ENCODE data around the gene GPR27.

DNA sequence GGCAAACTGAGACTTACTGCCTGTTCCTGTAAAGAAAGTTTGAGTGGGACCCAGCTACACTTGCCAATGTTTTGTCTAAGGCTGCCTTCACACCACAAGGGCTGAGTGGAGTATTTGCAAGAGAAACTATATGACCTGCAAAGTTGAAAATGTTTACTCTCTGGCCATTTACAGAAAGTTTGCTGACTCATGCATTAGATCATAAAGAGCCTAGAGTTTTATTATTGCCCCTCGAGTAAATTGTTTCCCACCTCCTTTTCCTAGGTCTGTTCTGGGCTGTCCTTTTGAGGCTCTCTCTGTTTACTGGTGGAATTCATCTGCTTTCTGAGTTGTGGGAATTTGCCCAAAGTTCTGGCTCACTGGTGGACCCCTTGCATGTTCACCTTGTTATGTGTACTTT, 38.0 kb downstream of the GPR27 start:
- TF ChIP-seq, protein P1, sequence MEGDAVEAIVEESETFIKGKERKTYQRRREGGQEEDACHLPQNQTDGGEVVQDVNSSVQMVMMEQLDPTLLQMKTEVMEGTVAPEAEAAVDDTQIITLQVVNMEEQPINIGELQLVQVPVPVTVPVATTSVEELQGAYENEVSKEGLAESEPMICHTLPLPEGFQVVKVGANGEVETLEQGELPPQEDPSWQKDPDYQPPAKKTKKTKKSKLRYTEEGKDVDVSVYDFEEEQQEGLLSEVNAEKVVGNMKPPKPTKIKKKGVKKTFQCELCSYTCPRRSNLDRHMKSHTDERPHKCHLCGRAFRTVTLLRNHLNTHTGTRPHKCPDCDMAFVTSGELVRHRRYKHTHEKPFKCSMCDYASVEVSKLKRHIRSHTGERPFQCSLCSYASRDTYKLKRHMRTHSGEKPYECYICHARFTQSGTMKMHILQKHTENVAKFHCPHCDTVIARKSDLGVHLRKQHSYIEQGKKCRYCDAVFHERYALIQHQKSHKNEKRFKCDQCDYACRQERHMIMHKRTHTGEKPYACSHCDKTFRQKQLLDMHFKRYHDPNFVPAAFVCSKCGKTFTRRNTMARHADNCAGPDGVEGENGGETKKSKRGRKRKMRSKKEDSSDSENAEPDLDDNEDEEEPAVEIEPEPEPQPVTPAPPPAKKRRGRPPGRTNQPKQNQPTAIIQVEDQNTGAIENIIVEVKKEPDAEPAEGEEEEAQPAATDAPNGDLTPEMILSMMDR (IDR thresholded peaks at IDR 0.05): no peak
- TF ChIP-seq POLR2A (IDR thresholded peaks at IDR 0.05): no peak
